SK-N-SH treated with all-trans-retinoic acid at 6 μM for 48 hours (cell line): ENCODE results near the gene CLK2.

ENCODE experiments used
- ATAC-seq: fragments of 200-7000 bp; cut with Tn5 transposase; 3 replicates; pipeline ENCODE4 v1.9.1; 2020; ENCODE audit warnings: mild to moderate bottlenecking, moderate library complexity
- ARNTL ChIP-seq: fragments of 450-650 bp; formaldehyde crosslinking; IDR thresholded peaks from 2 replicates; pipeline ENCODE4 v1.5.0; 2020; ENCODE audit warnings: low read depth, mild to moderate bottlenecking, moderate library complexity, borderline replicate concordance
- BACH2 ChIP-seq: fragments of 250-450 bp; sonication (Bioruptor Pico); IDR thresholded peaks from 2 replicates; pipeline ENCODE4 v1.9.0; 2021; ENCODE audit warnings: mild to moderate bottlenecking, borderline replicate concordance
- CSDC2 ChIP-seq: fragments of 250-450 bp; sonication (Bioruptor Pico); IDR thresholded peaks from 2 replicates; pipeline ENCODE4 v1.5.0; 2020; ENCODE audit warnings: mild to moderate bottlenecking, moderate library complexity
- ESRRG ChIP-seq: fragments of 250-450 bp; sonication (Bioruptor Pico); IDR thresholded peaks from 2 replicates; pipeline ENCODE4 v1.6.1; 2021; ENCODE audit warnings: mild to moderate bottlenecking
- GLIS3 ChIP-seq: fragments of 250-450 bp; sonication (Bioruptor Pico); IDR thresholded peaks from 2 replicates; pipeline ENCODE4 v1.5.0; 2020; ENCODE audit warnings: mild to moderate bottlenecking, moderate library complexity
- ISL1 ChIP-seq: fragments of 250-450 bp; sonication (Bioruptor Pico); IDR thresholded peaks from 2 replicates; pipeline ENCODE4 v2.1.2; 2022; ENCODE audit warnings: mild to moderate bottlenecking, moderate library complexity
- OSR1 ChIP-seq: fragments of 250-450 bp; sonication (Bioruptor Pico); IDR thresholded peaks from 2 replicates; pipeline ENCODE4 v1.8.0; 2022; ENCODE audit warnings: moderate library complexity, mild to moderate bottlenecking, inconsistent platforms
- PPARA ChIP-seq: fragments of 250-450 bp; sonication (Bioruptor Pico); IDR thresholded peaks from 2 replicates; pipeline ENCODE4 v1.5.0; 2020; ENCODE audit warnings: mild to moderate bottlenecking, borderline replicate concordance
- RARB ChIP-seq: fragments of 250-450 bp; sonication (Bioruptor Pico); IDR thresholded peaks from 2 replicates; pipeline ENCODE4 v1.8.0; 2021; ENCODE audit warnings: mild to moderate bottlenecking, moderate library complexity
- SNAI2 ChIP-seq: fragments of 250-450 bp; sonication (Bioruptor Pico); IDR thresholded peaks from 2 replicates; pipeline ENCODE4 v1.5.0; 2020; ENCODE audit warnings: mild to moderate bottlenecking, moderate library complexity
- TCF4 ChIP-seq: fragments of 250-450 bp; sonication (Bioruptor Pico); IDR thresholded peaks from 2 replicates; pipeline ENCODE4 v1.8.0; 2021; ENCODE audit warnings: mild to moderate bottlenecking, moderate library complexity, borderline replicate concordance
- TOX ChIP-seq: fragments of 250-450 bp; sonication (Bioruptor Pico); IDR thresholded peaks from 2 replicates; pipeline ENCODE4 v1.8.0; 2021; ENCODE audit warnings: mild to moderate bottlenecking, moderate library complexity, borderline replicate concordance
- ZC3H10 ChIP-seq: fragments of 250-450 bp; sonication (Bioruptor Pico); IDR thresholded peaks from 2 replicates; pipeline ENCODE4 v1.5.1; 2021; ENCODE audit warnings: mild to moderate bottlenecking, moderate library complexity
- ZFP3 ChIP-seq: fragments of 250-450 bp; sonication (Bioruptor Pico); IDR thresholded peaks from 2 replicates; pipeline ENCODE4 v1.5.0; 2020; ENCODE audit warnings: mild to moderate bottlenecking, moderate library complexity
- ZFP30 ChIP-seq: fragments of 450-650 bp; formaldehyde crosslinking; IDR thresholded peaks from 2 replicates; pipeline ENCODE4 v1.5.0; 2022; ENCODE audit warnings: mild to moderate bottlenecking, moderate library complexity
- ZNF565 ChIP-seq: fragments of 450-650 bp; formaldehyde crosslinking; conservative IDR thresholded peaks from 2 replicates; pipeline ENCODE4 v1.5.0; 2020; ENCODE audit warnings: low read depth, mild to moderate bottlenecking, moderate library complexity
- ZNF70 ChIP-seq: fragments of 450-650 bp; formaldehyde crosslinking; IDR thresholded peaks from 2 replicates; pipeline ENCODE4 v1.5.0; 2020; ENCODE audit warnings: mild to moderate bottlenecking, moderate library complexity
- ZNF8 ChIP-seq: fragments of 450-650 bp; formaldehyde crosslinking; IDR thresholded peaks from 2 replicates; pipeline ENCODE4 v1.5.0; 2020; ENCODE audit warnings: mild to moderate bottlenecking, moderate library complexity
- TF ChIP-seq, protein P1 (sequence below): fragments of 250-450 bp; sonication (Bioruptor Pico); IDR thresholded peaks from 2 replicates; pipeline ENCODE4 v1.8.0; 2021; ENCODE audit warnings: low read depth, mild to moderate bottlenecking, moderate library complexity, borderline replicate concordance
- TF ChIP-seq, protein P2 (sequence below): fragments of 250-450 bp; sonication (Bioruptor Pico); IDR thresholded peaks from 2 replicates; pipeline ENCODE4 v1.5.1; 2020; ENCODE audit warnings: low read depth, mild to moderate bottlenecking, moderate library complexity
- TF ChIP-seq, protein P3 (sequence below): fragments of 250-450 bp; sonication (Bioruptor Pico); IDR thresholded peaks from 2 replicates; pipeline ENCODE4 v1.8.0; 2020; ENCODE audit warnings: mild to moderate bottlenecking, moderate library complexity, borderline replicate concordance
- TF ChIP-seq, protein P4 (sequence below): fragments of 250-450 bp; sonication (Bioruptor Pico); IDR thresholded peaks from 2 replicates; pipeline ENCODE4 v1.5.0; 2020; ENCODE audit warnings: mild to moderate bottlenecking, moderate library complexity
- TF ChIP-seq, protein P5 (sequence below): fragments of 250-450 bp; sonication (Bioruptor Pico); IDR thresholded peaks from 2 replicates; pipeline ENCODE4 v1.5.1; 2021; ENCODE audit warnings: mild to moderate bottlenecking, moderate library complexity

The CLK2 gene

DNA sequence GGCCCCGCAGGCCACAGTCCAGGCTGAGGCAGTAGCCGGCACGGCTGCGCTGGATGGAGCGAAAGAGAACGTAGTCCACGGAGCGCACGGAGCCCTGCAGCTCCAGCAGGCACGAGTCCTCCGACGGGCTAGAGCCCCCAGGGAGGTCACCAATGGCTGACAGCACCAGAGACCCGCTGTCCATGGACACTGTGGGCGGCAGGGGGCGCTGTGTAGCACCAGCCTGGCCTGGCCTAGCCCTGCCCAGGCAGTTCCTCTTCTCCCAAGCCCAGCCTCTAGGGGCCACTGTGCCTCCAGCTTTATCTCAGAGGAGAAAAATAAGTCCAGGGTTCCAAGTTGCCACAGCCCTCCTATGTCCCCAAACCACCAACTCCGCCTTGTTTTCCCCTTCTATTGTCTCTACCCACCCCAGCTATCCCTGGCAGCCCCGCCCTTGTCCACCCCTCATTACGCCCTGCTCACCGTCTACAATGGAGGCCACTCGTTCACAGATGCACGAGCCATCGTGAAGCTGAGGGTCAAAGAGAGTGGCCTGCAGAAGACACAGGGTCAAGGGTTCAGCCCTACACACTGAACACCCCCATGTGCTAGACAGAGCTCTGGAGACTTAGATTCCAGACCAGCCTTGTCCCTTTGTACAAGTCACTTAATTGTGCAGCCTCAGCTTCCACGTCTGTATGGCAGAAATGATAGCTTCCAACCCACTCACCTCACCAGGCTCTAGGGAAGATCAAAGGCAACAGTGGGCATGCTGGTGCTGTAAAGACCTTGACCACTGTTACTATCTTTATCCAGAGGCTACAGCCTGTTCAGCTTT lies 22.5 kb downstream of the CLK2 start:
- ATAC-seq = peak; percentile 83
- no peak for TF ChIP-seq RARB (CRISPR knock-in tag)
- TF ChIP-seq ZFP30 (CRISPR knock-in tag) = no peak
- TF ChIP-seq ZNF70 (CRISPR knock-in tag) = no peak
- TF ChIP-seq, protein P1, sequence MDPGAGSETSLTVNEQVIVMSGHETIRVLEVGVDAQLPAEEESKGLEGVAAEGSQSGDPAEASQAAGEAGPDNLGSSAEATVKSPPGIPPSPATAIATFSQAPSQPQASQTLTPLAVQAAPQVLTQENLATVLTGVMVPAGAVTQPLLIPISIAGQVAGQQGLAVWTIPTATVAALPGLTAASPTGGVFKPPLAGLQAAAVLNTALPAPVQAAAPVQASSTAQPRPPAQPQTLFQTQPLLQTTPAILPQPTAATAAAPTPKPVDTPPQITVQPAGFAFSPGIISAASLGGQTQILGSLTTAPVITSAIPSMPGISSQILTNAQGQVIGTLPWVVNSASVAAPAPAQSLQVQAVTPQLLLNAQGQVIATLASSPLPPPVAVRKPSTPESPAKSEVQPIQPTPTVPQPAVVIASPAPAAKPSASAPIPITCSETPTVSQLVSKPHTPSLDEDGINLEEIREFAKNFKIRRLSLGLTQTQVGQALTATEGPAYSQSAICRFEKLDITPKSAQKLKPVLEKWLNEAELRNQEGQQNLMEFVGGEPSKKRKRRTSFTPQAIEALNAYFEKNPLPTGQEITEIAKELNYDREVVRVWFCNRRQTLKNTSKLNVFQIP = no peak
- no peak for TF ChIP-seq ZNF8
- no peak for TF ChIP-seq ESRRG (CRISPR knock-in tag)
- no peak for TF ChIP-seq BACH2 (CRISPR knock-in tag)
- TF ChIP-seq TCF4 = no peak
- TF ChIP-seq, protein P2, sequence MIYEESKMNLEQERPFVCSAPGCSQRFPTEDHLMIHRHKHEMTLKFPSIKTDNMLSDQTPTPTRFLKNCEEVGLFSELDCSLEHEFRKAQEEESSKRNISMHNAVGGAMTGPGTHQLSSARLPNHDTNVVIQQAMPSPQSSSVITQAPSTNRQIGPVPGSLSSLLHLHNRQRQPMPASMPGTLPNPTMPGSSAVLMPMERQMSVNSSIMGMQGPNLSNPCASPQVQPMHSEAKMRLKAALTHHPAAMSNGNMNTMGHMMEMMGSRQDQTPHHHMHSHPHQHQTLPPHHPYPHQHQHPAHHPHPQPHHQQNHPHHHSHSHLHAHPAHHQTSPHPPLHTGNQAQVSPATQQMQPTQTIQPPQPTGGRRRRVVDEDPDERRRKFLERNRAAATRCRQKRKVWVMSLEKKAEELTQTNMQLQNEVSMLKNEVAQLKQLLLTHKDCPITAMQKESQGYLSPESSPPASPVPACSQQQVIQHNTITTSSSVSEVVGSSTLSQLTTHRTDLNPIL = no peak
- TF ChIP-seq, protein P3, sequence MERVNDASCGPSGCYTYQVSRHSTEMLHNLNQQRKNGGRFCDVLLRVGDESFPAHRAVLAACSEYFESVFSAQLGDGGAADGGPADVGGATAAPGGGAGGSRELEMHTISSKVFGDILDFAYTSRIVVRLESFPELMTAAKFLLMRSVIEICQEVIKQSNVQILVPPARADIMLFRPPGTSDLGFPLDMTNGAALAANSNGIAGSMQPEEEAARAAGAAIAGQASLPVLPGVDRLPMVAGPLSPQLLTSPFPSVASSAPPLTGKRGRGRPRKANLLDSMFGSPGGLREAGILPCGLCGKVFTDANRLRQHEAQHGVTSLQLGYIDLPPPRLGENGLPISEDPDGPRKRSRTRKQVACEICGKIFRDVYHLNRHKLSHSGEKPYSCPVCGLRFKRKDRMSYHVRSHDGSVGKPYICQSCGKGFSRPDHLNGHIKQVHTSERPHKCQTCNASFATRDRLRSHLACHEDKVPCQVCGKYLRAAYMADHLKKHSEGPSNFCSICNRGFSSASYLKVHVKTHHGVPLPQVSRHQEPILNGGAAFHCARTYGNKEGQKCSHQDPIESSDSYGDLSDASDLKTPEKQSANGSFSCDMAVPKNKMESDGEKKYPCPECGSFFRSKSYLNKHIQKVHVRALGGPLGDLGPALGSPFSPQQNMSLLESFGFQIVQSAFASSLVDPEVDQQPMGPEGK = no peak
- TF ChIP-seq ISL1 (CRISPR knock-in tag) = no peak
- TF ChIP-seq SNAI2 (CRISPR knock-in tag) = no peak
- no peak for TF ChIP-seq TOX (CRISPR knock-in tag)
- TF ChIP-seq ARNTL (CRISPR knock-in tag) = no peak
- TF ChIP-seq OSR1 (CRISPR knock-in tag) = no peak
- no peak for TF ChIP-seq PPARA (CRISPR knock-in tag)
- no peak for TF ChIP-seq ZFP3 (CRISPR knock-in tag)
- TF ChIP-seq, protein P4, sequence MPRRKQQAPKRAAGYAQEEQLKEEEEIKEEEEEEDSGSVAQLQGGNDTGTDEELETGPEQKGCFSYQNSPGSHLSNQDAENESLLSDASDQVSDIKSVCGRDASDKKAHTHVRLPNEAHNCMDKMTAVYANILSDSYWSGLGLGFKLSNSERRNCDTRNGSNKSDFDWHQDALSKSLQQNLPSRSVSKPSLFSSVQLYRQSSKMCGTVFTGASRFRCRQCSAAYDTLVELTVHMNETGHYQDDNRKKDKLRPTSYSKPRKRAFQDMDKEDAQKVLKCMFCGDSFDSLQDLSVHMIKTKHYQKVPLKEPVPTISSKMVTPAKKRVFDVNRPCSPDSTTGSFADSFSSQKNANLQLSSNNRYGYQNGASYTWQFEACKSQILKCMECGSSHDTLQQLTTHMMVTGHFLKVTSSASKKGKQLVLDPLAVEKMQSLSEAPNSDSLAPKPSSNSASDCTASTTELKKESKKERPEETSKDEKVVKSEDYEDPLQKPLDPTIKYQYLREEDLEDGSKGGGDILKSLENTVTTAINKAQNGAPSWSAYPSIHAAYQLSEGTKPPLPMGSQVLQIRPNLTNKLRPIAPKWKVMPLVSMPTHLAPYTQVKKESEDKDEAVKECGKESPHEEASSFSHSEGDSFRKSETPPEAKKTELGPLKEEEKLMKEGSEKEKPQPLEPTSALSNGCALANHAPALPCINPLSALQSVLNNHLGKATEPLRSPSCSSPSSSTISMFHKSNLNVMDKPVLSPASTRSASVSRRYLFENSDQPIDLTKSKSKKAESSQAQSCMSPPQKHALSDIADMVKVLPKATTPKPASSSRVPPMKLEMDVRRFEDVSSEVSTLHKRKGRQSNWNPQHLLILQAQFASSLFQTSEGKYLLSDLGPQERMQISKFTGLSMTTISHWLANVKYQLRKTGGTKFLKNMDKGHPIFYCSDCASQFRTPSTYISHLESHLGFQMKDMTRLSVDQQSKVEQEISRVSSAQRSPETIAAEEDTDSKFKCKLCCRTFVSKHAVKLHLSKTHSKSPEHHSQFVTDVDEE (CRISPR knock-in tag) = no peak
- TF ChIP-seq, all 23 proteins: peak for 0

DNA sequence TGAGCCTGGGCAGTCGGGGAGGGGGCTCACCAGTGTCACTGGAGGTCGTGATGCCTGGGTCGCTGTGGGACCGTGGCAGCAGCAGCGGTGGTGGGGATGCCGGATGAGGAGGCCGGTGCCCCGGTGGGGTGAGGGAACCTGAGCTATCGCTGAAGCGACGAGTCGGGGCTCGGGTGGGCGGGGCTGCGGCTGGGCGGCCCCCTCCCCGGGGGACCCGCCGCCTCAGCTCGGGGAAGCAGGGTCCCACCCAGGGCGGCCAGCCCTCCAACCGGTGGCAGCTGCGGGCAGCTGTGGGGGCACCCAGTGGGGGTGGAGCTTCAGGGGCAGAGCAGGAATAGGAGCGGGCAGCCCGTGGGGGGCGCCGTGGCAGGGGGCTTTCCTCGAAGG lies 23.1 kb downstream of the CLK2 start:
- ATAC-seq = no peak
- TF ChIP-seq TOX (CRISPR knock-in tag) = no peak
- no peak for TF ChIP-seq ZC3H10 (CRISPR knock-in tag)
- TF ChIP-seq ISL1 (CRISPR knock-in tag) = no peak
- TF ChIP-seq PPARA (CRISPR knock-in tag) = no peak
- TF ChIP-seq, protein P1 = no peak
- TF ChIP-seq ZNF70 (CRISPR knock-in tag) = no peak
- TF ChIP-seq ZNF8 = no peak
- no peak for TF ChIP-seq GLIS3 (CRISPR knock-in tag)
- TF ChIP-seq ZNF565 (CRISPR knock-in tag) = no peak
- TF ChIP-seq BACH2 (CRISPR knock-in tag) = no peak
- TF ChIP-seq ARNTL (CRISPR knock-in tag) = no peak
- TF ChIP-seq CSDC2 = no peak
- TF ChIP-seq, protein P5, sequence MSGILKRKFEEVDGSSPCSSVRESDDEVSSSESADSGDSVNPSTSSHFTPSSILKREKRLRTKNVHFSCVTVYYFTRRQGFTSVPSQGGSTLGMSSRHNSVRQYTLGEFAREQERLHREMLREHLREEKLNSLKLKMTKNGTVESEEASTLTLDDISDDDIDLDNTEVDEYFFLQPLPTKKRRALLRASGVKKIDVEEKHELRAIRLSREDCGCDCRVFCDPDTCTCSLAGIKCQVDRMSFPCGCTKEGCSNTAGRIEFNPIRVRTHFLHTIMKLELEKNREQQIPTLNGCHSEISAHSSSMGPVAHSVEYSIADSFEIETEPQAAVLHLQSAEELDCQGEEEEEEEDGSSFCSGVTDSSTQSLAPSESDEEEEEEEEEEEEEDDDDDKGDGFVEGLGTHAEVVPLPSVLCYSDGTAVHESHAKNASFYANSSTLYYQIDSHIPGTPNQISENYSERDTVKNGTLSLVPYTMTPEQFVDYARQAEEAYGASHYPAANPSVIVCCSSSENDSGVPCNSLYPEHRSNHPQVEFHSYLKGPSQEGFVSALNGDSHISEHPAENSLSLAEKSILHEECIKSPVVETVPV (CRISPR knock-in tag) = no peak
- TF ChIP-seq OSR1 (CRISPR knock-in tag) = no peak
- TF ChIP-seq RARB (CRISPR knock-in tag) = no peak
- no peak for TF ChIP-seq ZFP30 (CRISPR knock-in tag)
